Testis (tissue), 2 donors: ENCODE data around the gene SCP2D1.

Experiments used
- CTCF ChIP-seq, 3 experiments: fragments of 450-650 bp in 2 of 3; fragments of 200-600 bp in 1 of 3; sonication (generic) in 1 of 3; IDR thresholded peaks; one replicate each; pipeline ENCODE4 v1.5.1; 2016 to 2019; ENCODE audit warnings: antibody characterized with exemption in 3 of 3, mild to moderate bottlenecking in 2 of 3, moderate library complexity in 1 of 3
- POLR2A ChIP-seq: fragments of 450-650 bp; IDR thresholded peaks from one replicate; pipeline ENCODE4 v1.6.1; 2017; ENCODE audit warnings: antibody characterized with exemption, mild to moderate bottlenecking, moderate library complexity

GRCh38 chr20:18774207-18774606, 39.4 kb upstream of the SCP2D1 start:
- TF ChIP-seq CTCF (IDR thresholded peaks at IDR 0.05) (no peak), POLR2A (no peak)
